ENCODE measurements around the gene ZNF610.

DNA sequence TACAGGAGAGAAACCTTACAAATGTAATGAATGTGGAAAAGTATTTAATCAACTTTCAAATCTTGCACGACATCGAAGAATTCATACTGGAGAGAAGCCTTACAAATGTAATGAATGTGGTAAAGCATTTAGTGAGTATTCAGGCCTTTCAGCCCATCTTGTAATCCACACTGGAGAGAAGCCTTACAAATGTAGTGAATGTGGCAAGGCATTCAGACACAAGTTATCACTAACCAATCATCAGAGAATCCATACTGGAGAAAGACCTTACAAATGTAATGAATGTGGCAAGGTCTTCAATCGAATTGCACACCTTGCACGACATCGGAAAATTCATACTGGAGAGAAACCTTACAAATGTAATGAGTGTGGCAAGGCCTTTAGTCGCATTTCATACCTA, 13.6 kb upstream of the ZNF610 start:
- TF ChIP-seq, protein P1, sequence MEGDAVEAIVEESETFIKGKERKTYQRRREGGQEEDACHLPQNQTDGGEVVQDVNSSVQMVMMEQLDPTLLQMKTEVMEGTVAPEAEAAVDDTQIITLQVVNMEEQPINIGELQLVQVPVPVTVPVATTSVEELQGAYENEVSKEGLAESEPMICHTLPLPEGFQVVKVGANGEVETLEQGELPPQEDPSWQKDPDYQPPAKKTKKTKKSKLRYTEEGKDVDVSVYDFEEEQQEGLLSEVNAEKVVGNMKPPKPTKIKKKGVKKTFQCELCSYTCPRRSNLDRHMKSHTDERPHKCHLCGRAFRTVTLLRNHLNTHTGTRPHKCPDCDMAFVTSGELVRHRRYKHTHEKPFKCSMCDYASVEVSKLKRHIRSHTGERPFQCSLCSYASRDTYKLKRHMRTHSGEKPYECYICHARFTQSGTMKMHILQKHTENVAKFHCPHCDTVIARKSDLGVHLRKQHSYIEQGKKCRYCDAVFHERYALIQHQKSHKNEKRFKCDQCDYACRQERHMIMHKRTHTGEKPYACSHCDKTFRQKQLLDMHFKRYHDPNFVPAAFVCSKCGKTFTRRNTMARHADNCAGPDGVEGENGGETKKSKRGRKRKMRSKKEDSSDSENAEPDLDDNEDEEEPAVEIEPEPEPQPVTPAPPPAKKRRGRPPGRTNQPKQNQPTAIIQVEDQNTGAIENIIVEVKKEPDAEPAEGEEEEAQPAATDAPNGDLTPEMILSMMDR (IDR thresholded peaks at IDR 0.05) = no peak
- TF ChIP-seq POLR2A (IDR thresholded peaks at IDR 0.05) (no peak), POLR2AphosphoS5 (IDR thresholded peaks at IDR 0.05; ENCODE audit: insufficient read depth in 1 of 2, low read depth in 1 of 2) (no peak)
